CD14-positive monocyte (primary cell): ENCODE results near the gene AURKAIP1. TPM values are rescaled to one million over a fixed set of nuclear protein-coding genes. Genes with fewer than 3 reads are reported as not detected.
"Not testable (repeated sequence)": the region's sequence is repeated elsewhere in the genome, so short reads cannot be mapped to it uniquely, and the experiment has no call there.

Source experiments
- DNase-seq, 3 donors: peaks; one replicate each; pipeline ENCODE4 v3.0.0-alpha.2; 2011 to 2022
- H2AFZ ChIP-seq: 2 replicates; pipeline ENCODE4 v1.6.0; 2012; ENCODE audit warnings: mild to moderate bottlenecking, low read depth, low read length, inconsistent platforms; ENCODE audit not compliant: insufficient read depth, poor library complexity, severe bottlenecking
- H3K27ac ChIP-seq, 2 donors: 1 replicate in 1 of 2; 2 replicates in 1 of 2; pipeline ENCODE4 v1.5.1; 2012 to 2013; ENCODE audit warnings: low read length in 2 of 2, control low read depth in 1 of 2, inconsistent platforms in 1 of 2, low read depth in 1 of 2, mild to moderate bottlenecking in 1 of 2
- H3K27me3 ChIP-seq, 2 donors: one replicate each; pipeline versions ENCODE4 v1.6.0 to v1.6.1; 2011 to 2013; ENCODE audit warnings: low read length in 2 of 2; ENCODE audit not compliant: control insufficient read depth in 2 of 2, insufficient read depth in 2 of 2
- H3K36me3 ChIP-seq, 2 donors: replicated peaks in 1 of 2; 1 replicate in 1 of 2; 2 replicates in 1 of 2; pipeline versions ENCODE4 v1.5.1 to v1.6.1; 2012 to 2013; ENCODE audit warnings: low read length in 2 of 2, control low read depth in 1 of 2, inconsistent platforms in 1 of 2, mild to moderate bottlenecking in 1 of 2; ENCODE audit not compliant: insufficient read depth in 2 of 2, control insufficient read depth in 1 of 2
- H3K4me1 ChIP-seq, 2 donors: 1 replicate in 1 of 2; 2 replicates in 1 of 2; pipeline versions ENCODE4 v1.5.1 to v1.6.1; 2012 to 2013; ENCODE audit warnings: low read length in 2 of 2, control low read depth in 1 of 2, inconsistent platforms in 1 of 2, mild to moderate bottlenecking in 1 of 2, moderate library complexity in 1 of 2; ENCODE audit not compliant: insufficient read depth in 2 of 2, control insufficient read depth in 1 of 2
- H3K4me2 ChIP-seq: replicated peaks from 2 replicates; pipeline ENCODE3; 2012; ENCODE audit warnings: low read length, moderate library complexity, mild to moderate bottlenecking; ENCODE audit not compliant: poor library complexity, severe bottlenecking; ENCODE audit errors: extremely low read depth
- H3K4me3 ChIP-seq, 3 experiments: fragments of 200-600 bp in 1 of 3; sonication (generic) in 1 of 3; replicated peaks in 1 of 3; 1 replicate in 2 of 3; 2 replicates in 1 of 3; pipeline ENCODE4 v1.5.1; 2011 to 2013; ENCODE audit warnings: low read length in 3 of 3, mild to moderate bottlenecking in 3 of 3, control low read depth in 2 of 3, low read depth in 2 of 3, inconsistent platforms in 1 of 3, moderate library complexity in 1 of 3
- H3K79me2 ChIP-seq: 2 replicates; pipeline ENCODE4 v1.6.0; 2012; ENCODE audit warnings: mild to moderate bottlenecking, control low read depth, inconsistent platforms, low read length, moderate library complexity; ENCODE audit not compliant: insufficient read depth
- H3K9ac ChIP-seq: 2 replicates; pipeline ENCODE4 v1.6.0; 2017; ENCODE audit warnings: low read length, mild to moderate bottlenecking; ENCODE audit not compliant: insufficient read depth, poor library complexity, severe bottlenecking
- H3K9me3 ChIP-seq, 2 donors: replicated peaks in 1 of 2; 1 replicate in 1 of 2; 2 replicates in 1 of 2; pipeline versions ENCODE4 v1.5.1 to v1.6.1; 2012 to 2013; ENCODE audit warnings: low read length in 2 of 2, control low read depth in 1 of 2; ENCODE audit not compliant: control insufficient read depth in 1 of 2, insufficient read depth in 1 of 2
- H4K20me1 ChIP-seq: 2 replicates; pipeline ENCODE4 v1.6.0; 2012; ENCODE audit warnings: mild to moderate bottlenecking, low read length, control low read depth, moderate library complexity; ENCODE audit not compliant: insufficient read depth
- H3K27ac Mint-ChIP-seq, 7 donors: one replicate each; pipeline ENCODE4 v1.8.0; 2020; ENCODE audit warnings: mild to moderate bottlenecking in 7 of 7, mixed read lengths in 7 of 7, moderate library complexity in 6 of 7, inconsistent platforms in 2 of 7
- H3K27me3 Mint-ChIP-seq, 3 donors: one replicate each; pipeline ENCODE4 v1.8.0; 2021 to 2022; ENCODE audit warnings: low read depth in 3 of 3, mild to moderate bottlenecking in 3 of 3, mixed read lengths in 3 of 3, moderate library complexity in 3 of 3, inconsistent platforms in 1 of 3
- H3K36me3 Mint-ChIP-seq, 2 donors: one replicate each; pipeline ENCODE4 v1.8.0; 2020; ENCODE audit warnings: mixed read lengths in 2 of 2, inconsistent platforms in 1 of 2, mild to moderate bottlenecking in 1 of 2
- H3K4me1 Mint-ChIP-seq: one replicate; pipeline ENCODE4 v1.8.0; 2020; ENCODE audit warnings: mild to moderate bottlenecking, mixed read lengths
- H3K4me3 Mint-ChIP-seq, 2 donors: one replicate each; pipeline ENCODE4 v1.8.0; 2020; ENCODE audit warnings: mild to moderate bottlenecking in 2 of 2, mixed read lengths in 2 of 2, moderate library complexity in 1 of 2
- H3K9me3 Mint-ChIP-seq, 7 donors: one replicate each; pipeline ENCODE4 v1.8.0; 2020 to 2022; ENCODE audit warnings: mixed read lengths in 7 of 7, mild to moderate bottlenecking in 6 of 7, moderate library complexity in 6 of 7, inconsistent platforms in 2 of 7
- CTCF ChIP-seq: fragments of 200-600 bp; IDR thresholded peaks from one replicate; pipeline ENCODE4 v1.8.0; 2022; ENCODE audit warnings: antibody characterized with exemption, mild to moderate bottlenecking
- WGBS: methylation state at CpG from one replicate; pipeline ENCODE4 v1.1.5; 2013; ENCODE audit warnings: missing lambda C conversion rate; ENCODE audit not compliant: insufficient coverage; 5-methylcytosine and 5-hydroxymethylcytosine counted together
- intact Hi-C, 2 donors: fragments of 100-400 bp; cut with micrococcal nuclease; formaldehyde crosslinking; loops; one replicate each; pipeline versions ENCODE4 v1.15.0 to v1.15.1; 2023
- polyA plus RNA-seq, 3 donors: library from polyadenylated mRNA; depleted of rRNA in 1 of 3; unstranded in 2 of 3; stranded (reverse) in 1 of 3; fragments of 300-500 nt in 2 of 3; fragments of >200 nt in 1 of 3; fragmentation: Illumina TruSeq in 2 of 3; gene quantifications; 1 replicate in 2 of 3; 2 replicates in 1 of 3; pipeline ENCODE4 v1.2.3, GENCODE V29; 2012 to 2021

The AURKAIP1 gene
- polyA plus RNA-seq, 3 donors = 59.1 to 160 (median 134) TPM

- Mint-ChIP-seq H3K4me3 (no peak overlapping the region), H3K27me3 (peaks cover 3 to 5% (median 5%) of the 10 kb centered on the region in 3 donors), H3K9me3 (peaks cover 10 to 28% (median 20%) of the 10 kb centered on the region in 7 donors), H3K36me3 (peaks cover 5% of the 10 kb centered on the region in 2 donors), H3K27ac (no peak overlapping the region), H3K4me1 (peaks cover 14% of the 10 kb centered on the region)
- no peak overlapping the region for H3K4me2 ChIP-seq
- DNase-seq = no peak
- intact Hi-C loops = no loop called here
- peaks cover 10 to 21% of the 10 kb centered on the region in 2 donors for H3K9me3 ChIP-seq
- TF ChIP-seq CTCF = no peak
- H3K27ac ChIP-seq = no peak overlapping the region
- H3K27me3 ChIP-seq = no peaks in the 10 kb centered on the region
- H4K20me1 ChIP-seq = peaks cover under 1% of the 10 kb centered on the region
- peaks cover 23% of the 10 kb centered on the region for H3K79me2 ChIP-seq
- no peak overlapping the region for H3K9ac ChIP-seq
- H3K4me3 ChIP-seq = no peak overlapping the region
- WGBS = over 99% methylated on average over 11 of the region's 13 CpGs
- H3K4me1 ChIP-seq = peaks cover 9 to 14% of the 10 kb centered on the region in 2 donors
- H2AFZ ChIP-seq = no peak overlapping the region
- no peaks in the 10 kb centered on the region for H3K36me3 ChIP-seq
Measured at GRCh38 chr1:1411626-1412025, 36.6 kb upstream of the AURKAIP1 start.

GRCh38 chr1:1410238-1410637, 35.2 kb upstream of the AURKAIP1 start:
- intact Hi-C loops, H3K4me2 ChIP-seq, H3K4me3 ChIP-seq, H3K27ac ChIP-seq, H2AFZ ChIP-seq, H3K27me3 ChIP-seq, H3K36me3 ChIP-seq, H3K27me3 Mint-ChIP-seq, H3K9ac ChIP-seq, DNase-seq, H3K4me3 Mint-ChIP-seq: not testable (repeated sequence)
- Mint-ChIP-seq H3K9me3 (peaks cover 10 to 28% (median 20%) of the 10 kb centered on the region in 7 donors), H3K36me3 (peaks cover 10 to 15% of the 10 kb centered on the region in 2 donors), H3K4me1 (peaks cover 21% of the 10 kb centered on the region), H3K27ac (peak overlapping the region in 2 of 7 donors; percentile 53 to 68)
- Histone ChIP-seq H3K4me1 (peaks cover 17 to 23% of the 10 kb centered on the region in 2 donors), H4K20me1 (peaks cover 10% of the 10 kb centered on the region), H3K79me2 (peaks cover 37% of the 10 kb centered on the region), H3K9me3 (peaks cover 10 to 21% of the 10 kb centered on the region in 2 donors)
- no CpG with 5 or more reads among the region's 8 CpGs for WGBS
